ENCODE data around the gene KCNE5. TPM values are rescaled to one million over a fixed set of nuclear protein-coding genes. Genes with fewer than 3 reads are reported as not detected.

The KCNE5 gene
- polyA plus RNA-seq, 3 donors = 0.12 to 0.39 (median 0.15) TPM

DNA sequence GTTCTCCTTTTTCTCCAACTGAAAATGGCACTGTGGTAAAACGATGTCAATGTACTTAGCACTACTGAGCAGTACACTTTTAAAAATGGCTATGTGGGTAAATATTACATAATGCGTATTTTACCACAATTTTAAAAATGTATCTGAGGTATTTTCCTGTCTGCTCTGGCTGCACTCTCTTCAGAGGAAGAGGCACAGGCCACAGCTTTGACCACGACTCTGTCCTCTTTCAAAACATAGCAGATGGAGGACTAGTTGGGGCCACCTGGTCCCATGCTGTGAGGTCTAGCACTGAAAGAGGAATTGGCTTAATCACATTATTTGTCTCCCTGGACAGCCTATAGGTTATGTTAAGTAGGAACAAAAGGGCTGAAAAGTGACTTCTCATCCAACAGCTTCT lies 5.2 kb downstream of the KCNE5 start:
- Histone ChIP-seq H3K79me2 (ENCODE audit: insufficient read depth, low read length) (no peaks in the 10 kb centered on the region), H3K9me3 (replicated peaks in 1 of 2; ENCODE audit: control insufficient read depth in 1 of 2, insufficient read depth in 1 of 2, low read length in 2 of 2) (no peaks in the 10 kb centered on the region), H2AFZ (ENCODE audit: insufficient read depth, low read depth, low read length, poor library complexity, severe bottlenecking) (no peak overlapping the region), H4K20me1 (ENCODE audit: insufficient read depth, low read length) (no peaks in the 10 kb centered on the region), H3K9ac (ENCODE audit: insufficient read depth, low read length, poor library complexity, severe bottlenecking) (no peak overlapping the region), H3K4me2 (replicated peaks; ENCODE audit: extremely low read depth, low read length, poor library complexity, severe bottlenecking) (no peak overlapping the region), H3K27ac (ENCODE audit: low read depth in 1 of 2, low read length in 2 of 2) (no peak overlapping the region), H3K27me3 (ENCODE audit: control insufficient read depth in 2 of 2, insufficient read depth in 2 of 2, low read length in 2 of 2) (no peaks in the 10 kb centered on the region), H3K36me3 (replicated peaks in 1 of 2; ENCODE audit: control insufficient read depth in 1 of 2, insufficient read depth in 2 of 2, low read length in 2 of 2) (no peaks in the 10 kb centered on the region), H3K4me1 (ENCODE audit: control insufficient read depth in 1 of 2, insufficient read depth in 2 of 2, low read length in 2 of 2) (peaks cover 25 to 27% of the 10 kb centered on the region in 2 donors), H3K4me3 (replicated peaks in 1 of 3; ENCODE audit: low read depth in 2 of 3, low read length in 3 of 3) (no peak overlapping the region)
- H3K4me3 Mint-ChIP-seq = no peak overlapping the region
- H3K9me3 Mint-ChIP-seq = peaks cover 0 to 3% (median 0%) of the 10 kb centered on the region in 7 donors
- H3K36me3 Mint-ChIP-seq = no peaks in the 10 kb centered on the region
- intact Hi-C loops (cut with micrococcal nuclease) = no loop called here
- no peak overlapping the region for H3K27ac Mint-ChIP-seq
- peaks cover 42% of the 10 kb centered on the region for H3K4me1 Mint-ChIP-seq
- DNase-seq = no peak
- WGBS (ENCODE audit: insufficient coverage) = no CpG with 5 or more reads among the region's 3 CpGs
- TF ChIP-seq, protein P1, sequence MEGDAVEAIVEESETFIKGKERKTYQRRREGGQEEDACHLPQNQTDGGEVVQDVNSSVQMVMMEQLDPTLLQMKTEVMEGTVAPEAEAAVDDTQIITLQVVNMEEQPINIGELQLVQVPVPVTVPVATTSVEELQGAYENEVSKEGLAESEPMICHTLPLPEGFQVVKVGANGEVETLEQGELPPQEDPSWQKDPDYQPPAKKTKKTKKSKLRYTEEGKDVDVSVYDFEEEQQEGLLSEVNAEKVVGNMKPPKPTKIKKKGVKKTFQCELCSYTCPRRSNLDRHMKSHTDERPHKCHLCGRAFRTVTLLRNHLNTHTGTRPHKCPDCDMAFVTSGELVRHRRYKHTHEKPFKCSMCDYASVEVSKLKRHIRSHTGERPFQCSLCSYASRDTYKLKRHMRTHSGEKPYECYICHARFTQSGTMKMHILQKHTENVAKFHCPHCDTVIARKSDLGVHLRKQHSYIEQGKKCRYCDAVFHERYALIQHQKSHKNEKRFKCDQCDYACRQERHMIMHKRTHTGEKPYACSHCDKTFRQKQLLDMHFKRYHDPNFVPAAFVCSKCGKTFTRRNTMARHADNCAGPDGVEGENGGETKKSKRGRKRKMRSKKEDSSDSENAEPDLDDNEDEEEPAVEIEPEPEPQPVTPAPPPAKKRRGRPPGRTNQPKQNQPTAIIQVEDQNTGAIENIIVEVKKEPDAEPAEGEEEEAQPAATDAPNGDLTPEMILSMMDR (IDR thresholded peaks at IDR 0.05) = no peak
- peaks cover 0 to 8% (median 2%) of the 10 kb centered on the region in 3 donors for H3K27me3 Mint-ChIP-seq (ENCODE audit: low read depth in 3 of 3)

DNA sequence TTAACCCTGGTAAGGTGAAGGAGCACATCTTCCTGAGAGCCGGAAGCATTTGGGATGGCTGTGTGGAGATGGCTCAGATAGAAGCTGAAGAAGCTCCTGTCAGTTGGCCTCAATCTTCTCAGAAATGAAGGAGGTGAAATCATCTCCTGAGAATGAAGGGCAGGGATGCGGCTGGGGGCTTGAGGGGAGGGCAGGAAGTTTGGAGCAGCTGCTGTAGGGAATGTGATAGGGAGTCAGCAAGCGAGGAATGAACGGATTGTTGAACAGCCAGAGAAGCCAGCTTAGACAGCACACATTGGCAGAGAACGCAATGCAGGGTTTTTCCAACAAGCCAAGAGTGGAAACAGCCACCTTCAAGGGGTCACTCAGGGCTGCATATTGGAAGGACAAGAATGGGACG lies 10.0 kb downstream of the KCNE5 start:
- H3K27me3 ChIP-seq (ENCODE audit: control insufficient read depth in 2 of 2, insufficient read depth in 2 of 2, low read length in 2 of 2) = no peaks in the 10 kb centered on the region
- H2AFZ ChIP-seq (ENCODE audit: insufficient read depth, low read depth, low read length, poor library complexity, severe bottlenecking) = no peak overlapping the region
- H3K36me3 ChIP-seq (replicated peaks in 1 of 2; ENCODE audit: control insufficient read depth in 1 of 2, insufficient read depth in 2 of 2, low read length in 2 of 2) = no peaks in the 10 kb centered on the region
- no peak overlapping the region for H3K27ac Mint-ChIP-seq
- H3K9me3 Mint-ChIP-seq = no peaks in the 10 kb centered on the region
- no peak for DNase-seq
- TF ChIP-seq, protein P1 (IDR thresholded peaks at IDR 0.05) = no peak
- no peak overlapping the region for H3K4me3 Mint-ChIP-seq
- no peak overlapping the region for H3K9ac ChIP-seq (ENCODE audit: insufficient read depth, low read length, poor library complexity, severe bottlenecking)
- peaks cover 11% of the 10 kb centered on the region for H3K4me1 Mint-ChIP-seq
- H3K79me2 ChIP-seq (ENCODE audit: insufficient read depth, low read length) = no peaks in the 10 kb centered on the region
- peaks cover 11% of the 10 kb centered on the region in 2 donors for H3K4me1 ChIP-seq (ENCODE audit: control insufficient read depth in 1 of 2, insufficient read depth in 2 of 2, low read length in 2 of 2)
- peaks cover 0 to 3% (median 3%) of the 10 kb centered on the region in 3 donors for H3K27me3 Mint-ChIP-seq (ENCODE audit: low read depth in 3 of 3)
- no peaks in the 10 kb centered on the region for H4K20me1 ChIP-seq (ENCODE audit: insufficient read depth, low read length)
- no peak overlapping the region for H3K27ac ChIP-seq (ENCODE audit: low read depth in 1 of 2, low read length in 2 of 2)
- no peaks in the 10 kb centered on the region for H3K9me3 ChIP-seq (replicated peaks in 1 of 2; ENCODE audit: control insufficient read depth in 1 of 2, insufficient read depth in 1 of 2, low read length in 2 of 2)
- WGBS (ENCODE audit: insufficient coverage) = 100% methylated on average over 1 of the region's 6 CpGs
- no peaks in the 10 kb centered on the region for H3K36me3 Mint-ChIP-seq
- intact Hi-C loops (cut with micrococcal nuclease) = no loop called here
- H3K4me2 ChIP-seq (replicated peaks; ENCODE audit: extremely low read depth, low read length, poor library complexity, severe bottlenecking) = no peak overlapping the region
- no peak overlapping the region for H3K4me3 ChIP-seq (replicated peaks in 1 of 3; ENCODE audit: low read depth in 2 of 3, low read length in 3 of 3)

All from CD14-positive monocyte (primary cell).